BE2C (cell line): ENCODE data around the gene GOLT1A.

Source experiments
- DNase-seq: peaks from one replicate; pipeline ENCODE4 v3.0.0-alpha.2; 2020
- H3K27me3 ChIP-seq: fragments of 250-450 bp; sonication (Bioruptor Pico); 2 replicates; pipeline ENCODE4 v1.5.1; 2020; ENCODE audit warnings: mild to moderate bottlenecking
- H3K36me3 ChIP-seq: fragments of 250-450 bp; sonication (Bioruptor Pico); 2 replicates; pipeline ENCODE4 v1.5.1; 2020; ENCODE audit warnings: mild to moderate bottlenecking
- H3K4me1 ChIP-seq: fragments of 250-450 bp; sonication (Bioruptor Pico); 2 replicates; pipeline ENCODE4 v1.5.1; 2020
- H3K4me3 ChIP-seq: 2 replicates; pipeline ENCODE4 v1.5.1; 2011; ENCODE audit warnings: low read depth, low read length
- H3K9me3 ChIP-seq: fragments of 250-450 bp; sonication (Bioruptor Pico); 2 replicates; pipeline ENCODE4 v1.5.1; 2020
- CTCF ChIP-seq: IDR thresholded peaks from 2 replicates; pipeline ENCODE4 v1.5.1; 2012; ENCODE audit warnings: mild to moderate bottlenecking, low read depth, low read length

GOLT1A gene

GRCh38 chr1:204166219-204166618 lies 47.6 kb downstream of the GOLT1A start, which contains the start of gene REN:
REN (minus strand) TSS chr1:204166337; CDS start chr1:204166293, 44 bp downstream.
- no peak within 1 kb of the TSS for H3K4me3 ChIP-seq
- no peak for TF ChIP-seq CTCF
- no peak for DNase-seq

GRCh38 chr1:204162494-204163074 lies 51.2 kb downstream of the GOLT1A start:
- Histone ChIP-seq H3K9me3 (no peaks in the 10 kb centered on the region), H3K27me3 (no peaks in the 10 kb centered on the region), H3K4me3 (no peak overlapping the region), H3K36me3 (no peaks in the 10 kb centered on the region), H3K4me1 (no peaks in the 10 kb centered on the region)
- TF ChIP-seq CTCF = peak; percentile 100
- DNase-seq = peak; percentile 85

More at GRCh38 chr1:204166219-204166618, 47.6 kb downstream of the GOLT1A start, which contains the start of gene REN:
- Histone ChIP-seq H3K4me1 (no peaks in the 10 kb centered on the region), H3K36me3 (no peaks in the 10 kb centered on the region), H3K27me3 (no peaks in the 10 kb centered on the region), H3K9me3 (peaks cover 6% of the 10 kb centered on the region)

- Histone ChIP-seq H3K9me3 (no peaks in the 10 kb centered on the region), H3K27me3 (no peaks in the 10 kb centered on the region), H3K4me1 (no peaks in the 10 kb centered on the region), H3K36me3 (no peaks in the 10 kb centered on the region), H3K4me3 (no peak overlapping the region)
- DNase-seq = no peak
- TF ChIP-seq CTCF = no peak
Measured at GRCh38 chr1:204161609-204162493, 51.9 kb downstream of the GOLT1A start.

GRCh38 chr1:204157962-204158361 lies 55.8 kb downstream of the GOLT1A start:
- no peak for TF ChIP-seq CTCF
- DNase-seq = no peak
- Histone ChIP-seq H3K9me3 (no peaks in the 10 kb centered on the region), H3K27me3 (no peaks in the 10 kb centered on the region; the same call in 1 of the 2 replicates), H3K36me3 (no peaks in the 10 kb centered on the region), H3K4me1 (no peaks in the 10 kb centered on the region), H3K4me3 (no peak overlapping the region)

GRCh38 chr1:204155881-204156280 lies 57.9 kb downstream of the GOLT1A start:
- no peak for TF ChIP-seq CTCF
- Histone ChIP-seq H3K4me3 (no peak overlapping the region), H3K27me3 (no peaks in the 10 kb centered on the region; the same call in 1 of the 2 replicates), H3K36me3 (no peaks in the 10 kb centered on the region), H3K4me1 (peaks cover 4% of the 10 kb centered on the region), H3K9me3 (no peaks in the 10 kb centered on the region)
- DNase-seq = peak; percentile 4
